Stimulated activated memory B cell treated with anti-CD40 and anti-IgM and Interleukin-4, amounts not matched to agents 10 μg/mL and 1 μg/mL and 100 μg/mL, for 72 hours (primary cell): ENCODE measurements around the gene CELF1.

ENCODE experiments used
- ATAC-seq: fragments of 150-1000 bp; cut with Tn5 transposase; 2 replicates; pipeline ENCODE4 v1.10.0; 2021
- H3K27ac Mint-ChIP-seq: one replicate; pipeline ENCODE4 v1.8.0; 2022; ENCODE audit warnings: mild to moderate bottlenecking, mixed read lengths
- H3K27me3 Mint-ChIP-seq: one replicate; pipeline ENCODE4 v1.8.0; 2022; ENCODE audit warnings: mixed read lengths
- H3K36me3 Mint-ChIP-seq: one replicate; pipeline ENCODE4 v1.8.0; 2022; ENCODE audit warnings: mixed read lengths
- H3K4me1 Mint-ChIP-seq: one replicate; pipeline ENCODE4 v1.8.0; 2022; ENCODE audit warnings: mixed read lengths
- H3K4me3 Mint-ChIP-seq: one replicate; pipeline ENCODE4 v1.8.0; 2022; ENCODE audit warnings: mild to moderate bottlenecking, moderate library complexity, mixed read lengths
- H3K9me3 Mint-ChIP-seq: one replicate; pipeline ENCODE4 v1.8.0; 2022; ENCODE audit warnings: mixed read lengths

The CELF1 gene

GRCh38 chr11:47447906-47448305 is 105.0 kb downstream of the CELF1 start:
- H3K27ac Mint-ChIP-seq = no peak overlapping the region
- no peaks in the 10 kb centered on the region for H3K36me3 Mint-ChIP-seq
- H3K4me1 Mint-ChIP-seq = no peaks in the 10 kb centered on the region
- H3K27me3 Mint-ChIP-seq = no peaks in the 10 kb centered on the region
- no peak for ATAC-seq
- no peaks in the 10 kb centered on the region for H3K9me3 Mint-ChIP-seq
- no peak overlapping the region for H3K4me3 Mint-ChIP-seq

GRCh38 chr11:47446833-47447232 is 106.1 kb downstream of the CELF1 start:
- no peaks in the 10 kb centered on the region for H3K36me3 Mint-ChIP-seq
- no peak for ATAC-seq
- H3K4me3 Mint-ChIP-seq = no peak overlapping the region
- no peak overlapping the region for H3K27ac Mint-ChIP-seq
- H3K4me1 Mint-ChIP-seq = no peaks in the 10 kb centered on the region
- no peaks in the 10 kb centered on the region for H3K9me3 Mint-ChIP-seq
- no peaks in the 10 kb centered on the region for H3K27me3 Mint-ChIP-seq

GRCh38 chr11:47445840-47446239 is 107.1 kb downstream of the CELF1 start:
- Mint-ChIP-seq H3K4me3 (no peak overlapping the region), H3K9me3 (no peaks in the 10 kb centered on the region), H3K27ac (no peak overlapping the region), H3K4me1 (no peaks in the 10 kb centered on the region), H3K27me3 (no peaks in the 10 kb centered on the region), H3K36me3 (no peaks in the 10 kb centered on the region)
- no peak for ATAC-seq

- Mint-ChIP-seq H3K36me3 (no peaks in the 10 kb centered on the region), H3K27me3 (no peaks in the 10 kb centered on the region), H3K9me3 (no peaks in the 10 kb centered on the region), H3K27ac (no peak overlapping the region), H3K4me3 (no peak overlapping the region), H3K4me1 (no peaks in the 10 kb centered on the region)
- ATAC-seq = no peak
Observed at GRCh38 chr11:47443817-47444216, 109.1 kb downstream of the CELF1 start.

DNA sequence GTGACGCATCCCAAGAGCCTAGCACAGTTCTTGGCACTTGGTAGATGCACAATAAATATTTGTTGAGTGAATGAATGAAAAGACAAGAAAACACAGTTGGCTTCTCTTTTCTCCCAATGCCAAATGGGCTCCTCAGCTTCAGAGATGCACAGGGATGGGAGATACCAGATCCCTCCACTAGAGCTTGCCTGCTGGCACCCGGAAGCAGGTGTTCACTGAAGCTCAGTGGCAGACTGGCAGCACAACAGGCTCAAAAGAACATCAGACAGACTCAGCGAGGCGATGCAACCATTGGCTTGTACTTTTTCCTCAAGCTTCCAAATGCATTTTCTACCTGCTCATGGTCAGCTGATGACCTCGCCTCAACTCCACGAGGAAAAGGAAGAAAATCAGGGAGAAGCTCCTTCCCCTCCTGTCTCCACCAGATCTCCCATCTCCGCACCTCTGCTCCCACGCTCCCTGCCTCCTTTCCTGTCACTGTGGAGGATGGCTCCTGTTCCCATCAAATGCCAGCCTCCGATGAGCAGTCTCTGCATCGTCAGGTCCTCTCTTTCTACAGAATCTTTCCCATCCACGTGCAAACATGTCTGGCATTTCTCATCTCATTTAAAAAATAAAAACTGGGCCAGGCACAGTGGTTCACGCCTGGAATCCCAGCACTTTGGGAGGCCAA is 109.8 kb downstream of the CELF1 start:
- H3K9me3 Mint-ChIP-seq = no peaks in the 10 kb centered on the region
- H3K4me3 Mint-ChIP-seq = no peak overlapping the region
- no peaks in the 10 kb centered on the region for H3K27me3 Mint-ChIP-seq
- H3K36me3 Mint-ChIP-seq = no peaks in the 10 kb centered on the region
- no peak overlapping the region for H3K27ac Mint-ChIP-seq
- no peak for ATAC-seq
- H3K4me1 Mint-ChIP-seq = no peaks in the 10 kb centered on the region

- no peak for ATAC-seq
- H3K4me1 Mint-ChIP-seq = no peaks in the 10 kb centered on the region
- H3K27me3 Mint-ChIP-seq = no peaks in the 10 kb centered on the region
- H3K36me3 Mint-ChIP-seq = no peaks in the 10 kb centered on the region
- H3K4me3 Mint-ChIP-seq = no peak overlapping the region
- H3K27ac Mint-ChIP-seq = no peak overlapping the region
- H3K9me3 Mint-ChIP-seq = no peaks in the 10 kb centered on the region
Observed at GRCh38 chr11:47442514-47442913, 110.4 kb downstream of the CELF1 start.

DNA sequence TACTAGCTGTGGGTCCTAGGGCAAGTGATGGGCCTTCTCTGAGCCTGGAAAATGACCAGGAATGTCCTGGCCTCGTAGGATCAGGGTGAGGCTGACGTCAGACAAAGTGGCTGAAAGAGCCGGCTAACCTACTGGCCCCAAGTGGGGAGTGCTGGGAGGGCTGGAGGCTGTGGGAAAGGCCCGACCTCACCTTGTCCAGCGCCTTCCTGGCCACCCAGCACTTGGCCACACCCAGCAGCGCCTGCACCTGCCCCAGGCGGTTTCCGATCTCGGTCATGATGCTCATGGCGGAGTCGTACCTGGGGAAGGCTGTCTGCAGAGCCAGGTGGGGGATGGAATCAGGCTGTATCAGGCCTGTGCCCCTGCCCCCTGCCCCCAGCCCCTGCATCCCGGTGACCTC is 111.5 kb downstream of the CELF1 start:
- no peaks in the 10 kb centered on the region for H3K36me3 Mint-ChIP-seq
- no peaks in the 10 kb centered on the region for H3K9me3 Mint-ChIP-seq
- no peak overlapping the region for H3K4me3 Mint-ChIP-seq
- no peak overlapping the region for H3K27ac Mint-ChIP-seq
- no peaks in the 10 kb centered on the region for H3K27me3 Mint-ChIP-seq
- H3K4me1 Mint-ChIP-seq = no peaks in the 10 kb centered on the region
- no peak for ATAC-seq

DNA sequence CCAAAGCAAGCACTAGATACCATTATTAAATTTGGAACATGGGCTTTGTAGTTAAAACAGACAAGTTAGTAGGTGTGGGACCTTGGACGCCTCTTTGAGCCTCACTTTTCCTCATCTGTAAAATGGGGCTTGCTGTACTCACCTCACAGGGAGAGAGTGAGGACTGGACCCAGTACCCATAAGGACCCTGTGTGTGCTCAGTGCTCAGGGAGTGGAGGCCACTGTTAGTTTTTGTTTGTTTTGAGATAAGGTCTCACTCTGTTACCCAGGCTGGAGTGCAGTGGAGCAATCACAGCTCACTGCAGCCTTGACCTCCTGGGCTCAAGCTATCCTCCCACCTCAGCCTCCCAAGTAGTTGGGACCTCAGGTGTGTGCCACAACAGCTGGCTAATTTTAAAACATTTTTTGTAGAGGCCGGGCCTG is 112.9 kb downstream of the CELF1 start:
- Mint-ChIP-seq H3K9me3 (no peaks in the 10 kb centered on the region), H3K4me3 (no peak overlapping the region), H3K36me3 (no peaks in the 10 kb centered on the region), H3K4me1 (no peaks in the 10 kb centered on the region), H3K27me3 (no peaks in the 10 kb centered on the region), H3K27ac (no peak overlapping the region)
- ATAC-seq = no peak

- ATAC-seq = no peak
- Mint-ChIP-seq H3K36me3 (no peaks in the 10 kb centered on the region), H3K27ac (no peak overlapping the region), H3K9me3 (no peaks in the 10 kb centered on the region), H3K4me1 (no peaks in the 10 kb centered on the region), H3K4me3 (no peak overlapping the region), H3K27me3 (no peaks in the 10 kb centered on the region)
Observed at GRCh38 chr11:47438721-47439120, 114.2 kb downstream of the CELF1 start.

GRCh38 chr11:47437746-47438418 is 115.0 kb downstream of the CELF1 start:
- no peak overlapping the region for H3K4me3 Mint-ChIP-seq
- no peak overlapping the region for H3K27ac Mint-ChIP-seq
- no peak for ATAC-seq
- H3K27me3 Mint-ChIP-seq = no peaks in the 10 kb centered on the region
- H3K36me3 Mint-ChIP-seq = no peaks in the 10 kb centered on the region
- H3K4me1 Mint-ChIP-seq = no peaks in the 10 kb centered on the region
- no peaks in the 10 kb centered on the region for H3K9me3 Mint-ChIP-seq

- no peaks in the 10 kb centered on the region for H3K9me3 Mint-ChIP-seq
- ATAC-seq = no peak
- H3K27me3 Mint-ChIP-seq = no peaks in the 10 kb centered on the region
- H3K4me3 Mint-ChIP-seq = no peak overlapping the region
- H3K4me1 Mint-ChIP-seq = no peaks in the 10 kb centered on the region
- H3K36me3 Mint-ChIP-seq = no peaks in the 10 kb centered on the region
- H3K27ac Mint-ChIP-seq = no peak overlapping the region
Observed at GRCh38 chr11:47437218-47437745, 115.7 kb downstream of the CELF1 start.

DNA sequence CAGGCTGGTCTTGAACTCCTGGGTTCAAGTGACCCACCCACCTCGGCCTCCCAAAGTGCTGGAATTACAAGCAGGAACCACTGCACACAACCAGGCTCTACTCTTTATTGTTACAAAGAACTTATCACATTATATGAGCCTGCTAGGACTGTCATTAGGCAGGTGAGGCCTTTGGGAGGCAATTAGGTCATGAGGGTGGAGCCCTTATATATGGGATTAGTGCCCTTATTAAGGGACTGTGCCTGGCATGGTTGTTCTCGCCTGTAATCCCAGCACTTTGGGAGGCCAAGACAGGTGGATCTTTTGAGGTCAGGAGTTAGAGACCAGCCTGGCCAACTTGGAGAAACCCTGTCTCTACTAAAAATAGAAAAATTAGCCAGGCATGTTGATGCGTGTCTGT is 116.2 kb downstream of the CELF1 start:
- H3K36me3 Mint-ChIP-seq = no peaks in the 10 kb centered on the region
- H3K4me1 Mint-ChIP-seq = no peaks in the 10 kb centered on the region
- H3K27ac Mint-ChIP-seq = no peak overlapping the region
- no peaks in the 10 kb centered on the region for H3K27me3 Mint-ChIP-seq
- H3K4me3 Mint-ChIP-seq = no peak overlapping the region
- no peaks in the 10 kb centered on the region for H3K9me3 Mint-ChIP-seq
- ATAC-seq = no peak

DNA sequence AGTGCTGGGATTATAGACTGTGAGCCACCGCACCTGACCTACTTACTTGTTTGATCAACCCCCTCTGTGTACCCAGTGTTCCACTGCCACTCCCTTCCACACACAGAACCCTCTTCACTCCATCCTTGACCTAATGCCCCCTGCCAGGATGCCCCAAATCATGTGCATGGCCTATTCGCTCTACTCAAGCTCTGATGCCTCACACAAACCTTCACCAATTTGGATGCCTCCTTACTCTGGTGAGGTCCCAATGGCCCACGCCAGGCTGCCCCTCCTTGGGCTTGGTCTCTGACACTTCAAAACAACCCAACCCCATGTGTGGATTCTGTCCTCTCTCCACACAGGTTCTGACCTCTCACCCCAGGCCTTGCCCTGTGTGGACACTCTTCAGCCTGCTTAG is 117.2 kb downstream of the CELF1 start:
- Mint-ChIP-seq H3K27me3 (no peaks in the 10 kb centered on the region), H3K4me3 (no peak overlapping the region), H3K36me3 (no peaks in the 10 kb centered on the region), H3K27ac (no peak overlapping the region), H3K4me1 (no peaks in the 10 kb centered on the region), H3K9me3 (no peaks in the 10 kb centered on the region)
- no peak for ATAC-seq

- no peak for ATAC-seq
- H3K27ac Mint-ChIP-seq = no peak overlapping the region
- no peaks in the 10 kb centered on the region for H3K27me3 Mint-ChIP-seq
Observed at GRCh38 chr11:47434011-47434786, 118.7 kb downstream of the CELF1 start.

GRCh38 chr11:47433157-47433556 is 119.8 kb downstream of the CELF1 start:
- no peak for ATAC-seq
- Mint-ChIP-seq H3K4me1 (no peaks in the 10 kb centered on the region), H3K9me3 (no peaks in the 10 kb centered on the region), H3K27ac (no peak overlapping the region), H3K4me3 (no peak overlapping the region), H3K36me3 (no peaks in the 10 kb centered on the region), H3K27me3 (no peaks in the 10 kb centered on the region)

More at GRCh38 chr11:47434011-47434786, 118.7 kb downstream of the CELF1 start:
- Mint-ChIP-seq H3K9me3 (no peaks in the 10 kb centered on the region), H3K4me3 (no peak overlapping the region), H3K4me1 (no peaks in the 10 kb centered on the region), H3K36me3 (no peaks in the 10 kb centered on the region)
